Iris pigment epithelial cell (primary cell): Measurements from ENCODE around the gene PDE2A.

Experiments used
- DNase-seq: peaks from one replicate; pipeline ENCODE4 v3.0.0-alpha.2; 2011; ENCODE audit warnings: low read depth

PDE2A gene

DNA sequence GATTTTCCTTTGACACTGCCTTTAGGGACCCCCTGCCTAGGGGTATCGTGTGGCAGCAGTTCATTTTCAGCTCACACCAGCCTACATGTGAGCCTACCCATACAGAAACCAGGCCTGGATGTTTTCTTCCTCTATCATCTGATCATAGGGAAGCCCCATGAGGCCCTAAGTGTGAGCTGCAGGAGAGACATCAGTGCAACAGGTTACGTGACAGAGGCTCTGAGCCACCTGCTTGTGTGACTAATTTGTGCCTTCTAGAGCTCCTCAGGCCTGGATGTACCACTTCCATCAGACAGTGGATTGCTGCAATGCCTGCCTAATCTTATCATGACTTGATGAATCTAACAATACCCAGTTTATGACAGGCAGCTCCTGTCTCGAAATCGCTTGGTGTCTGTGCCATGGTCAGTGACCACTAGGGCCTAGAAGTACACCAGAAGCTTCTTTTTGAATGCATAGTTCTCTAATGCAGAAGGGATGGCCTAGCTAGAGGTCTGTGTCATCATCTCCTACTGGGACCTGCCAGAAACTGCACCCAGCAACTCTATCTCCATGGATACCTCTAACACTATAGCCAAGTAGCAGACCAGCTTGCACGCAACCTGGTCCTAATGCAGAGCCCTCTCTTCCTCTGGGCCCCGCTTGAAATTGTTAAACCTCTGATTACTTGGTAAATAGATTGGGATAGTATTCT is 130.2 kb downstream of the PDE2A start:
- DNase-seq: no peak

DNA sequence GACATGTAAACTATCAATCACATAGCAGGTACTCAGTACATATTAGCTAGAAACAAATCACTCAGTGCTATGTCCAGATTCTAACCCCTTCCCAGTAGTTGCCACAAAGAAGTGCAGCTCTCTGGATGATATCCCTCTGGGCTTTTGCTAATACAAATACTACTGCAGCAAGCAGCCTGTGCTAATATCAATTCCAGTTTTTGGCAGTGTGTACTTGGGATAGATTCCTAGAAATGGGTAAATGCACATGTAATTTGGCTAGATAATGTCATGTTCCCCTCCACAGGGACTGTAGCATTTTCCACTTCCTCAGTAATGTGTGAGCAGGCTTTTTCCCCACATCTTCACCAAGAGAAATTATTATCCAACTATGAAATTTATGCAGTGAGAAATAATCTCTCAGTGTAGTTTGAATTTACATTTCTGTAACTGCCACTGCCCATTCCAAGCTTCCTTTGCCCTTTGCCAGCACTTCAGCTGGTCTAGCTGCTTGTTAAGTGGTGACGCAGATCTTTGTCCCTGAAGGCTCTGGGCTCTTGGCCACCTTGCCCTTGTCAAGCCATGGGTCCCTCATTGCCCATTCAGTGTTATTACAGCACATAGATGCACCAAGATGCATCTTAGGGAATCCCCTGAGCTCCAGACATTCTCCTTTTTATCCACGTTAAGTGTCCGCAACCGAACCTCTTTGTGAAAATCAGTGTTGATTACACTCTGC is 132.8 kb downstream of the PDE2A start:
- DNase-seq: no peak

DNA sequence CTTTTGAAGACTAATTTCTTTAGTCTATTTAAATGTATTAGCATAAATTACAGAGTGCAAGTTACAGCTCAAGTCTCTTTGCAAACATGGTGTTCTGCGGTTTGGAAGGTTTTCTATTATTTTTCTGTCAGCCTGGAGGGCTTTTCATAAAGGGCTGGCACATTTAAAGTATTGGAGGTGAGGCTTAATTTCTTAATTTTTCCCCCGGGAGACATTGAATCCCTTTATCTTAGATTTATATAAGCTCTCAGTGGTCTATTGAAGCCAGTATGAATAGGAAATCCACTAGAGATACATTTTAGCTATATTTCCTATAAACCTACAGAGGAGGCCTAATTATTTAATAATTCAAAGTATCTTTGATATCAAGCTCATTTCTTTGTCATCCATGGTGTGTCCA is 137.2 kb downstream of the PDE2A start:
- DNase-seq: no peak

DNA sequence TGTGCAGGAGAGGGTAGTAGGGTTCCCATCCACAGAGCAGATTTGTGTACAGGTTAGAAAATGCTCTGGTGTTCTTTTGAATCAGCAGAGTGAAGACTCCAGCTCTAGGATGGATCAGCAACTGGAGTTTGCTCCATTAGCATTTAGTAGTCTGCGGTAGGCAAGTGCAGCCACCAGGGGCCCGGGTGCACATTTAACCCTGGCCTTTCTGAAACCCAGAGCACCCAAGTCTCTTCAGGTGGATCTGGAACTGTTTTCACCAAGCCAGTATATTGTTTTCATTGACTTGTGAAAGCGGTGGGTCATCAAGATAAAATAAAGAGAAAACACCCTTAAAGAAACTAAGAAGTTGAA is 139.1 kb downstream of the PDE2A start:
- DNase-seq: no peak

DNA sequence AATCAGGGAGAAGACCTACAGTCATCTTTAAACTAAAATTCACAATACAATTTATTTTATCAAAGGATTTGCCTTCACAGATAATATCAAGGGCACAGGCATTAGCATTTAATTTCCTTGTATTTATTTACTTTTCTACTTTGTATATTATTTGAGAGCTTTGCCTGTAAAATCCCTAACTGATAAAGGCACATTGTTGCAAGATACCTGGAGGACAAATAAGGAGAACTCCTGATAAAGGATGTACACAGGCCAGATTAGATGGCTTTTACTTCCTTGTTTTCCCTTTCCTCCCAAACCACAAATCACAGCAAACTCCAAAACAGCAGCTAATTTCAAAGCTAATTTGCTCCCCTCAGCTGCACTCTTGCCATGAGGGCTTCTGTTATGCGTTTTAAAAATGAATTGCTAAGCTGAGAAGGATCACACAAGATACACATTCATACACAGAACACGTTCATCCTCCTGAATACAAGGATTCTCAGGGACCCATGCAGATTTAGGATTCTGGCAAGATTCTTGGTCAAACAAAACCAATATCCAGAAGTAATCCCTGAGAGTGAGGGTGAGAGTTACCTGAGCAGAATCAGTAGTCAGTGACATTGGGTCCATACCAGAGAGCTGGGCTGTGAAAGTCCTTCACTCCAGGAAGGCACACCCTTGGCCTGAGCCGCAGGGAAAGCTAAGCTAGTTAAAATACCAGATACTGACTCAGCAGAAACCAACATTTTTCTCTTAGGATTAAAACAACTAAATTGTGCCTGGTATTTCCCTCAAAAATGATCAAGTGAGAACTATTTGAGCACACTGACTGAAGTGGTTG is 139.6 kb downstream of the PDE2A start:
- DNase-seq: no peak

DNA sequence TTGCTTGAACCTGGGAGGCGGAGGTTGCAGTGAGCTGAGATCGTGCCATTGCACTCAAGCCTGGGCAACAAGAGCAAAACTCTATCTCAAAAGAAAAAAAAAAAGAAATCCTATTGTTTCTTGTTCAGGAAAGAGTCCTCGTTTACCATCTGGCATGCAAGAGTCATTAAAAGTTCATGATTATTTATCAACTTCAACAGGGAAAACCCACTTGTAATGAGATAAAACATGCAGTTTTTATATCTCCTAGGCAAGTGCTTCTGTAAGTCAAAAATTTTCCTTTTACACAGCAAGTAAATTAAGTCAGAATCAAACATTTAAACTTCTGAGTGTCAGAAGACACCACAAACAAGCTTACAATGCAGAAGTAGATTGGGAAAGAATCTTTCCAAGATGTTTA is 145.2 kb downstream of the PDE2A start:
- DNase-seq: no peak

DNA sequence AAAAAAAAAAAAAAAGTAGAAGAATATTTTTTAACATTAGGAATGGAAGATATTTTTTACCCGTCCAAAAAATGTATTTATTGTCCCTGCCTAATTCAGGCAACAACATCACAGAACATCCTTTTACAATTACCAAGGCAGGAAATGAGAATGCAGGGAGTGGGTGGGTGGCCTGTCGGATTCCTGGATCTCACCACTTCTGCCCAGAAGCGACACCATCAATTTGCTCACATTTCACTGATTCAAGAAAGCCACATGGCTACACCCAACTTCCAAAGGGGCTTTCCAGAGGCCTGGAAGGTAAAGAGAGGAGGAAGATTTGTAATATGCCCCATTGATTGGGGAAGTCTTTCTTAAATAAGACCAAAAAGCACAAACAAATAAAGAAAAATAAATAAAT is 146.1 kb downstream of the PDE2A start:
- no peak for DNase-seq
